Measurements from ENCODE around the gene PAXX.

DNA sequence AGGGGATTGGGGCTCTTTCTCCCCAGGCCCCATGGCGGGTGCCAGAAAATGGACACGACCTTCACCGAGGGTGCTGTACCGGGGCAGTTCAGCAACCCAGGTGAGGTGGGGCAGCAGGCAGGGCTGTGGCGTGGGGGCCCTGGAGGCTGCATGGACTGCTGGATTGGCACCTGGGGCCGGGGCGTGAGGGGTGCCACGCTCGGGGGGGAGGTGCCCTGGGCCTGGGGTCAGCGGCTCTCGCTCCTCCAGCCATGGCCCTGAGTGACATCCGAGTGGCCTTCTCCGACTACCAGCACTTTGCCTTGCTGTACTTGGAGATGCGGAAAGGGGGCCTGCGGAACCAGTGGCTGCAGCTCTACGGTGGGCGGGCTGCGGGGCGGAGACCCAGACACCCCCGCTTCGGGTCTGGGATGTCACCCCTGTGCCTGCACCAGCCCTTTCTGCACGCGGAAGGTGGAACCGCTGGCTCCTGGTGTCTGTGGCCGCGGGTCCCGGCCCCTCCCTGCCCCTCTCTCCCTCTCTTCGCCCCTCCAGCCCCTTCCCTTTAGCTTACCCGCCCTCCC is 7.7 kb upstream of the PAXX start:
- TF ChIP-seq, protein P1, sequence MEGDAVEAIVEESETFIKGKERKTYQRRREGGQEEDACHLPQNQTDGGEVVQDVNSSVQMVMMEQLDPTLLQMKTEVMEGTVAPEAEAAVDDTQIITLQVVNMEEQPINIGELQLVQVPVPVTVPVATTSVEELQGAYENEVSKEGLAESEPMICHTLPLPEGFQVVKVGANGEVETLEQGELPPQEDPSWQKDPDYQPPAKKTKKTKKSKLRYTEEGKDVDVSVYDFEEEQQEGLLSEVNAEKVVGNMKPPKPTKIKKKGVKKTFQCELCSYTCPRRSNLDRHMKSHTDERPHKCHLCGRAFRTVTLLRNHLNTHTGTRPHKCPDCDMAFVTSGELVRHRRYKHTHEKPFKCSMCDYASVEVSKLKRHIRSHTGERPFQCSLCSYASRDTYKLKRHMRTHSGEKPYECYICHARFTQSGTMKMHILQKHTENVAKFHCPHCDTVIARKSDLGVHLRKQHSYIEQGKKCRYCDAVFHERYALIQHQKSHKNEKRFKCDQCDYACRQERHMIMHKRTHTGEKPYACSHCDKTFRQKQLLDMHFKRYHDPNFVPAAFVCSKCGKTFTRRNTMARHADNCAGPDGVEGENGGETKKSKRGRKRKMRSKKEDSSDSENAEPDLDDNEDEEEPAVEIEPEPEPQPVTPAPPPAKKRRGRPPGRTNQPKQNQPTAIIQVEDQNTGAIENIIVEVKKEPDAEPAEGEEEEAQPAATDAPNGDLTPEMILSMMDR (optimal IDR thresholded peaks at IDR 0.05 in 1 of 3, IDR thresholded peaks at IDR 0.05 in 1 of 3, conservative IDR thresholded peaks at IDR 0.05 in 1 of 3; ENCODE audit: extremely low read depth in 1 of 3, insufficient read depth in 2 of 3, low read length in 3 of 3): no peak
- TF ChIP-seq EZH2 (IDR thresholded peaks at IDR 0.05; ENCODE audit: low read length): no peak
